Transverse colon (tissue), 4 donors: ENCODE results near the gene TRIM37. TPM values are rescaled to one million over a fixed set of nuclear protein-coding genes. Genes with fewer than 3 reads are reported as not detected.

Experiments used
- DNase-seq: peaks from one replicate; pipeline ENCODE4 v3.0.0-alpha.2; 2019
- H3K27ac ChIP-seq, 4 donors: fragments of 200-600 bp; sonication (generic); 2 replicates each; pipeline ENCODE4 v1.5.1; 2016 to 2018; ENCODE audit warnings: inconsistent platforms in 4 of 4
- H3K27me3 ChIP-seq: fragments of 200-600 bp; sonication (generic); 2 replicates; pipeline ENCODE4 v1.5.1; 2017; ENCODE audit warnings: inconsistent platforms
- H3K36me3 ChIP-seq, 4 donors: fragments of 200-600 bp; sonication (generic); 2 replicates each; pipeline ENCODE4 v1.5.1; 2017 to 2019; ENCODE audit warnings: inconsistent platforms in 4 of 4
- H3K4me1 ChIP-seq, 4 donors: fragments of 200-600 bp; sonication (generic); 2 replicates each; pipeline ENCODE4 v1.5.1; 2017 to 2020; ENCODE audit warnings: inconsistent platforms in 4 of 4
- H3K4me3 ChIP-seq, 4 donors: fragments of 200-600 bp; sonication (generic); 1 replicate in 1 of 4; 2 replicates in 3 of 4; pipeline versions ENCODE4 v1.5.1 to v1.6.1; 2017 to 2019; ENCODE audit warnings: inconsistent platforms in 4 of 4
- H3K9me3 ChIP-seq, 2 donors: fragments of 200-600 bp; sonication (generic); 2 replicates each; pipeline ENCODE4 v1.5.1; 2017 to 2019; ENCODE audit warnings: inconsistent platforms in 2 of 2
- CTCF ChIP-seq, 5 experiments: fragments of 200-600 bp in 3 of 5; fragments of 450-650 bp in 2 of 5; sonication (generic) in 3 of 5; IDR thresholded peaks; 1 replicate in 2 of 5; 2 replicates in 3 of 5; pipeline ENCODE4 v1.5.1; 2016 to 2017; ENCODE audit warnings: antibody characterized with exemption in 5 of 5, inconsistent platforms in 3 of 5, mild to moderate bottlenecking in 2 of 5, moderate library complexity in 1 of 5
- EP300 ChIP-seq: sonication (generic); formaldehyde crosslinking; IDR thresholded peaks from one replicate; pipeline ENCODE4 v1.6.1; 2017; ENCODE audit warnings: antibody characterized with exemption, low read depth
- POLR2A ChIP-seq: fragments of 450-650 bp; IDR thresholded peaks from one replicate; pipeline ENCODE4 v1.6.1; 2016; ENCODE audit warnings: antibody characterized with exemption, mild to moderate bottlenecking, moderate library complexity
- POLR2AphosphoS5 ChIP-seq, 3 donors: sonication (generic); formaldehyde crosslinking; IDR thresholded peaks; one replicate each; pipeline ENCODE4 v1.6.1; 2016; ENCODE audit warnings: antibody characterized with exemption in 3 of 3
- WGBS, 2 donors: methylation state at CpG; one replicate each; pipeline ENCODE4 v1.1.5; 2018; ENCODE audit warnings: low coverage in 1 of 2; 5-methylcytosine and 5-hydroxymethylcytosine counted together
- in situ Hi-C, 4 donors: fragments of 200-750 bp; cut with MboI; loops; one replicate each; pipeline versions ENCODE4 v1.15.0 to v1.15.1; 2017; ENCODE audit warnings: low sequenced_read_pairs in 3 of 4, low pct_ligation_motif_present in 1 of 4, low pct_unique_long_range_greater_than_20kb in 1 of 4
- intact Hi-C: fragments of 100-400 bp; cut with DNase I; formaldehyde crosslinking; loops from one replicate; pipeline ENCODE4 v1.15.1; 2023; ENCODE audit warnings: low total_unique reads
- total RNA-seq, 4 donors: library from RNA; depleted of rRNA; stranded (reverse); fragments of >200 nt; gene quantifications; one replicate each; pipeline ENCODE4 v1.1.0, GENCODE V29; 2016

Gene TRIM37
- total RNA-seq, 4 donors from 2014 or later: 2.2 to 18.3 (median 14.7) TPM

GRCh38 chr17:58980706-58981481, 125.8 kb downstream of the TRIM37 start:
- Histone ChIP-seq H3K27ac (no peak overlapping the region), H3K4me3 (no peak overlapping the region), H3K36me3 (no peaks in the 10 kb centered on the region), H3K27me3 (no peaks in the 10 kb centered on the region), H3K9me3 (no peaks in the 10 kb centered on the region), H3K4me1 (no peaks in the 10 kb centered on the region)
- TF ChIP-seq CTCF (IDR thresholded peaks at IDR 0.05) (no peak), POLR2AphosphoS5 (IDR thresholded peaks at IDR 0.05) (no peak), EP300 (no peak), POLR2A (no peak)
- no peak for DNase-seq
- intact Hi-C loops: loop anchor here (5.0 kb wide), 1 partner anchor 844 kb away; no protein-coding TSS in a partner anchor
- in situ Hi-C loops: loop anchor here in 1 of 4 donors (25.0 kb wide), 1 partner anchor 394 kb away; no protein-coding TSS in a partner anchor
- 89 to 100% methylated on average over 2 to 3 of the region's 3 CpGs for WGBS, 2 donors

GRCh38 chr17:58976541-58976940, 130.1 kb downstream of the TRIM37 start:
- Histone ChIP-seq H3K9me3 (no peaks in the 10 kb centered on the region), H3K4me1 (no peaks in the 10 kb centered on the region), H3K4me3 (no peak overlapping the region), H3K27me3 (no peaks in the 10 kb centered on the region), H3K36me3 (no peaks in the 10 kb centered on the region), H3K27ac (no peak overlapping the region)
- no peak for DNase-seq
- in situ Hi-C loops (loop anchor here in 1 of 4 donors (25.0 kb wide), 1 partner anchor 389 kb away; no protein-coding TSS in a partner anchor), intact Hi-C loops (no loop called here)
- no peak for TF ChIP-seq EP300
- no peak for TF ChIP-seq POLR2AphosphoS5 (IDR thresholded peaks at IDR 0.05)
- no peak for TF ChIP-seq POLR2A
- TF ChIP-seq CTCF (IDR thresholded peaks at IDR 0.05): no peak
- WGBS, 2 donors: 83 to 91% methylated on average over 3 of the region's 3 CpGs

GRCh38 chr17:58974354-58974753, 132.3 kb downstream of the TRIM37 start:
- TF ChIP-seq POLR2A: no peak
- no peaks in the 10 kb centered on the region for H3K36me3 ChIP-seq
- no peak overlapping the region for H3K4me3 ChIP-seq
- no peak for DNase-seq
- in situ Hi-C loops (no loop called here), intact Hi-C loops (no loop called here)
- H3K9me3 ChIP-seq: no peaks in the 10 kb centered on the region
- H3K27me3 ChIP-seq: no peaks in the 10 kb centered on the region
- 85 to 92% methylated on average over 2 of the region's 2 CpGs for WGBS, 2 donors
- H3K4me1 ChIP-seq: no peaks in the 10 kb centered on the region
- H3K27ac ChIP-seq: no peak overlapping the region

- no peak for DNase-seq
- intact Hi-C loops: no loop called here
- no peak overlapping the region for H3K4me3 ChIP-seq
- TF ChIP-seq EP300: no peak
- no peak for TF ChIP-seq POLR2AphosphoS5 (IDR thresholded peaks at IDR 0.05)
- no peak for TF ChIP-seq CTCF (IDR thresholded peaks at IDR 0.05)
- no peak for TF ChIP-seq POLR2A
- no peak overlapping the region for H3K27ac ChIP-seq
- in situ Hi-C loops: no loop called here
- no peaks in the 10 kb centered on the region for H3K36me3 ChIP-seq
- WGBS, 2 donors: 72 to 73% methylated on average over 6 to 7 of the region's 7 CpGs
- H3K4me1 ChIP-seq: no peaks in the 10 kb centered on the region
- no peaks in the 10 kb centered on the region for H3K9me3 ChIP-seq
- H3K27me3 ChIP-seq: no peaks in the 10 kb centered on the region
Observed at GRCh38 chr17:58970609-58971450, 135.8 kb downstream of the TRIM37 start.
